Measurements from ENCODE around the gene SPINDOC.

DNA sequence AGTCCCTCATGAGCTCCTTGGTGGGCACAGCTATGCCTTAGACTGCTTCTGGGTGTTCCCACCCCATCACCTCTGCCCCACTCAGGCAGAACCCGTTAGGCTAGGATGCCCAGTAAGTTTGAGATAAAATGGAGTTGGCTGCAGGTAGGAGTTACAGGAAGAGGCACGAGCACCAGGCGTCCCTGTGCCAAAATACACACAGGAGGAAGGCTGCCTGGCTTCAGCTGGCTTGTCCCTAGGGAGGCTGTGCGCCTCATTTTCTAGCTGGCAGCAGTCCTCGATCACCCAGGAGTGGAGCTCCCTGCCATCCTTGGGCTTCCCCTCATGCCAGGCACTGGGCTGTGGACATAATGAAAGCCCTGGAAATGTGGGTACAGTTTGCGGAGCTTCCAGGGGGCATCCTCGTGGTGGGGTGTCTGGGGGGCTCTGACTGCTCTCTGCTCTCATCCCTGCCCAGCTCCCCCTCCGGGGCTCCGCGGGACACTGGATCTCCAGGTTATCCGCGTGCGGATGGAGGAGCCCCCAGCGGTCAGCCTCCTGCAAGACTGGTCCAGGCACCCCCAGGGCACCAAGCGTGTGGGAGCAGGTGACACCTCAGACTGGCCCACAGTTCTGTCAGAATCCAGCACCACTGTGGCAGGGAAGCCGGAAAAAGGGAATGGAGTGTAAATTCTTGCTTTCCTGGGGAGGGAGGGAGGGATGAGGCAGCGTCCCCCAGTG lies 13.4 kb downstream of the SPINDOC start:
- TF ChIP-seq, protein P1, sequence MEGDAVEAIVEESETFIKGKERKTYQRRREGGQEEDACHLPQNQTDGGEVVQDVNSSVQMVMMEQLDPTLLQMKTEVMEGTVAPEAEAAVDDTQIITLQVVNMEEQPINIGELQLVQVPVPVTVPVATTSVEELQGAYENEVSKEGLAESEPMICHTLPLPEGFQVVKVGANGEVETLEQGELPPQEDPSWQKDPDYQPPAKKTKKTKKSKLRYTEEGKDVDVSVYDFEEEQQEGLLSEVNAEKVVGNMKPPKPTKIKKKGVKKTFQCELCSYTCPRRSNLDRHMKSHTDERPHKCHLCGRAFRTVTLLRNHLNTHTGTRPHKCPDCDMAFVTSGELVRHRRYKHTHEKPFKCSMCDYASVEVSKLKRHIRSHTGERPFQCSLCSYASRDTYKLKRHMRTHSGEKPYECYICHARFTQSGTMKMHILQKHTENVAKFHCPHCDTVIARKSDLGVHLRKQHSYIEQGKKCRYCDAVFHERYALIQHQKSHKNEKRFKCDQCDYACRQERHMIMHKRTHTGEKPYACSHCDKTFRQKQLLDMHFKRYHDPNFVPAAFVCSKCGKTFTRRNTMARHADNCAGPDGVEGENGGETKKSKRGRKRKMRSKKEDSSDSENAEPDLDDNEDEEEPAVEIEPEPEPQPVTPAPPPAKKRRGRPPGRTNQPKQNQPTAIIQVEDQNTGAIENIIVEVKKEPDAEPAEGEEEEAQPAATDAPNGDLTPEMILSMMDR (IDR thresholded peaks at IDR 0.05), result no peak
- TF ChIP-seq, protein P2, sequence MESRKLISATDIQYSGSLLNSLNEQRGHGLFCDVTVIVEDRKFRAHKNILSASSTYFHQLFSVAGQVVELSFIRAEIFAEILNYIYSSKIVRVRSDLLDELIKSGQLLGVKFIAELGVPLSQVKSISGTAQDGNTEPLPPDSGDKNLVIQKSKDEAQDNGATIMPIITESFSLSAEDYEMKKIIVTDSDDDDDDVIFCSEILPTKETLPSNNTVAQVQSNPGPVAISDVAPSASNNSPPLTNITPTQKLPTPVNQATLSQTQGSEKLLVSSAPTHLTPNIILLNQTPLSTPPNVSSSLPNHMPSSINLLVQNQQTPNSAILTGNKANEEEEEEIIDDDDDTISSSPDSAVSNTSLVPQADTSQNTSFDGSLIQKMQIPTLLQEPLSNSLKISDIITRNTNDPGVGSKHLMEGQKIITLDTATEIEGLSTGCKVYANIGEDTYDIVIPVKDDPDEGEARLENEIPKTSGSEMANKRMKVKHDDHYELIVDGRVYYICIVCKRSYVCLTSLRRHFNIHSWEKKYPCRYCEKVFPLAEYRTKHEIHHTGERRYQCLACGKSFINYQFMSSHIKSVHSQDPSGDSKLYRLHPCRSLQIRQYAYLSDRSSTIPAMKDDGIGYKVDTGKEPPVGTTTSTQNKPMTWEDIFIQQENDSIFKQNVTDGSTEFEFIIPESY (IDR thresholded peaks at IDR 0.05; ENCODE audit: borderline replicate concordance, low read depth), result no peak
- no peak for TF ChIP-seq CHD2 (IDR thresholded peaks at IDR 0.05; ENCODE audit: low read length, partially characterized antibody)
- TF ChIP-seq, protein P3, sequence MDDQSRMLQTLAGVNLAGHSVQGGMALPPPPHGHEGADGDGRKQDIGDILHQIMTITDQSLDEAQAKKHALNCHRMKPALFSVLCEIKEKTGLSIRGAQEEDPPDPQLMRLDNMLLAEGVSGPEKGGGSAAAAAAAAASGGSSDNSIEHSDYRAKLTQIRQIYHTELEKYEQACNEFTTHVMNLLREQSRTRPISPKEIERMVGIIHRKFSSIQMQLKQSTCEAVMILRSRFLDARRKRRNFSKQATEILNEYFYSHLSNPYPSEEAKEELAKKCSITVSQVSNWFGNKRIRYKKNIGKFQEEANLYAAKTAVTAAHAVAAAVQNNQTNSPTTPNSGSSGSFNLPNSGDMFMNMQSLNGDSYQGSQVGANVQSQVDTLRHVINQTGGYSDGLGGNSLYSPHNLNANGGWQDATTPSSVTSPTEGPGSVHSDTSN (IDR thresholded peaks at IDR 0.05), result no peak
